SK-N-SH (cell line): ENCODE measurements around the gene KCNJ12.

Experiments used
- CHD2 ChIP-seq: fragments of 150-350 bp; IDR thresholded peaks from 2 replicates; pipeline ENCODE4 v1.6.1; 2018; ENCODE audit warnings: low read length; ENCODE audit not compliant: partially characterized antibody
- CTCF ChIP-seq: fragments of 200-600 bp; sonication (generic); IDR thresholded peaks from 2 replicates; pipeline ENCODE4 v1.6.1; 2017; ENCODE audit warnings: antibody characterized with exemption, mild to moderate bottlenecking, moderate library complexity
- EZH2phosphoT487 ChIP-seq: fragments of 200-600 bp; sonication (generic); IDR thresholded peaks from 2 replicates; pipeline ENCODE4 v1.6.1; 2017; ENCODE audit warnings: low read depth, mixed run types, mild to moderate bottlenecking, antibody characterized with exemption, moderate library complexity, borderline replicate concordance
- FOXM1 ChIP-seq: IDR thresholded peaks from 2 replicates; pipeline ENCODE4 v1.4.0; 2012; ENCODE audit warnings: low read depth, mild to moderate bottlenecking
- IRF3 ChIP-seq: fragments of 150-350 bp; IDR thresholded peaks from 2 replicates; pipeline ENCODE4 v1.6.1; 2016; ENCODE audit warnings: mild to moderate bottlenecking, low read depth, low read length
- MXI1 ChIP-seq: IDR thresholded peaks from 2 replicates; pipeline ENCODE4 v1.6.1; 2012; ENCODE audit warnings: mild to moderate bottlenecking, low read depth, low read length, improper control_type of control experiment
- POLR2AphosphoS5 ChIP-seq: IDR thresholded peaks from 2 replicates; pipeline ENCODE4 v1.6.1; 2012; ENCODE audit warnings: low read depth, low read length
- RFX5 ChIP-seq: IDR thresholded peaks from 2 replicates; pipeline ENCODE4 v1.6.1; 2012; ENCODE audit warnings: mild to moderate bottlenecking, improper control_type of control experiment, low read length

- TF ChIP-seq CTCF: no peak
- TF ChIP-seq FOXM1: no peak
- no peak for TF ChIP-seq IRF3
- no peak for TF ChIP-seq MXI1
- no peak for TF ChIP-seq EZH2phosphoT487
- no peak for TF ChIP-seq CHD2
- TF ChIP-seq POLR2AphosphoS5: no peak
- TF ChIP-seq RFX5: no peak
These were observed 19.6 kb downstream of the KCNJ12 start for GRCh38 chr17:21395764-21396163.
